T-helper 1 cell treated with Interleukin-12 subunit alpha and Interleukin-12 subunit beta and Interleukin-4 antibody, amounts not matched to agents 30 ng/mL and 1 ng/mL, for 36 hours (primary cell): Measurements from ENCODE around the gene TEKT2. TPM values are rescaled to one million over a fixed set of nuclear protein-coding genes. Genes with fewer than 3 reads are reported as not detected.

Source experiments
- intact Hi-C: fragments of 100-400 bp; cut with micrococcal nuclease; formaldehyde crosslinking; loops from one replicate; pipeline ENCODE4 v1.15.1; 2024
- total RNA-seq: library from RNA; stranded (reverse); gene quantifications from 2 replicates; pipeline ENCODE4 v1.2.3, GENCODE V29; 2022

TEKT2 gene, protein sequence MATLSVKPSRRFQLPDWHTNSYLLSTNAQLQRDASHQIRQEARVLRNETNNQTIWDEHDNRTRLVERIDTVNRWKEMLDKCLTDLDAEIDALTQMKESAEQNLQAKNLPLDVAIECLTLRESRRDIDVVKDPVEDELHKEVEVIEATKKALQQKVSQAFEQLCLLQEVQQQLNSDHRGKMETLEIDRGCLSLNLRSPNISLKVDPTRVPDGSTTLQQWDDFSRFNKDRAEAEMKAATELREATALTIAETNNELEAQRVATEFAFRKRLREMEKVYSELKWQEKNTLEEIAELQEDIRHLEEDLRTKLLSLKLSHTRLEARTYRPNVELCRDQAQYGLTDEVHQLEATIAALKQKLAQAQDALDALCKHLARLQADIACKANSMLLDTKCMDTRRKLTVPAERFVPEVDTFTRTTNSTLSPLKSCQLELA
- total RNA-seq: 0.12 TPM in 1 of 2 replicates, not detected in the other

DNA sequence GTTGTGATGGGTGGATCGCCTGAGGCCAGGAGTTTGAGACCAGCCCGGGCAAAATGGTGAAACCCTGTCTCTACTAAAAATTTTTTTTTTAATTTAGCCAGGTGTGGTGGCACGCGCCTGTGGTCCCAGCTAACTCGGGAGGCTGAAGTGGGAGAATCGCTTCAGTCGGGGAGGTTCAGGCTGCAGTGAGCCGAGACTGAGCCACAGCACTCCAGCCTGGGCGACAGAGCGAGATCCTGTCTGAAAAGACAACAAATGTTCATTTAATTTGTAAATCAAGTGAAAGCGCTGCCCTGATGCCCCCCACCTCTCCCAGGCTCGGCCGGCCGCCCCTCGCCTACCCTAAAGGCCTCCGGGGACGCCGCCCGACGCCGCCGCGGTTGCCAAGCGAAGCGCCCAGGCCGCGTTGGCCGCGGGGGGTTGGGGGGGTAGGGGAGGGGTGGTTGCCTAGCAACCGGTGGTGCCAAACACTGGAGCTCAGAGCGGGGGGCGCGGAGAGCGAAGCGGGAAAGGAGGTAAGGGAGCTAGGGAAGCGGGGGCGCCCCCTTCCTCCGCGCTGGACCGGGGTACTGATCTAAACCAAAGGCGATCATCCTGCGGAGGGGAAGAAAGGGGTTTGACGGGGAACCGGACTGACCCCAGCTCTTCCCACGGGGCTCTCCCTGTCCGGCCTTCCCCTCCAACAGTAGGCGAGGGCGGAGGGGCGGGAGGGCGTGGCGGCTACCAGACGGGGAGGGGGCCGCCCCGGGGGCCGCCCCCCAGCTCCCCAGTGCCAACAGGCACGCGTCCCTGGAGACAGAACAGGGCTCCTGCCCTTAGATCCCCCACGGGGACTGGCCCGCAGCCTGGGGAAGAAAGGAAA is at the start of gene TEKT2:
Gene TEKT2 (plus strand): TSS at position 460 of the 862 bp plus-strand sequence. CDS start 828 bp downstream, outside the sequence.
- intact Hi-C loops: no loop called here

DNA sequence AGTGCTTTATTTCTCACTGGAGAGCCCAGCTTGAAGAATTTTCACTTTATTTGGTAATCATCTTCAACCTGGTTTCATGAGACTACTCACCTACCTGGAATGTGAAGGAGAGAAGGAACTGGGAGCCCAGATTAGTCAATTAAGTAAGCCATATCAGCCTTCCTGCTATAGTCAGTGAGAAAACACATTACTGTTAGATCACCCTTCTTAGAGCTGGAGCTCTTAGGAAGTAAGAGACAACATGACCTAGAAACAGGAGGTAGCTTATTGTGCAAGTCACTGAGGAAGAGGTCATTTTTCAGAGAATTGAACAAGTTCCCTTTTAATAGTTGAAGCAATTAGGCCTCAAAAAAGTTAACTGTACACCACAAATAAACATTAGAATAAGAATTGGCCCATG is 49.2 kb upstream of the TEKT2 start:
- intact Hi-C loops: no loop called here

DNA sequence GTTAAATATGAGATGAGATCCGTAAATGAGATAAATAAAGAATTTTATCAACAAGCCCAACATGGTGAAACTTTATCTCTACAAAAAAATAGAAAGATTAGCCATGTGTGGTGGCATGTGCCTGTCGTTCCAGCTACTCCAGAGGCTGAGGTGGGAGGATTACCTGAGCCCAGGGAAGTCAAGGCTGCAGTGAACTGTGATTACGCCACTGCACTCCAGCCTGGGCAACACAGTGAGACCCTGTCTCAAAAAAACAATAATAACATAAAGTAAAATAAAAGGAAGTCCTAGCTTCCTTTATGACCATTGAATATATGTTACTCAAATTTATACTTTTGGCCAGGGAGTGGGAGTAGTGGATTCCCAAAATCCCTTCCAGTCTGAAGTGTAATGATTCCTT is 48.7 kb upstream of the TEKT2 start:
- intact Hi-C loops: no loop called here

DNA sequence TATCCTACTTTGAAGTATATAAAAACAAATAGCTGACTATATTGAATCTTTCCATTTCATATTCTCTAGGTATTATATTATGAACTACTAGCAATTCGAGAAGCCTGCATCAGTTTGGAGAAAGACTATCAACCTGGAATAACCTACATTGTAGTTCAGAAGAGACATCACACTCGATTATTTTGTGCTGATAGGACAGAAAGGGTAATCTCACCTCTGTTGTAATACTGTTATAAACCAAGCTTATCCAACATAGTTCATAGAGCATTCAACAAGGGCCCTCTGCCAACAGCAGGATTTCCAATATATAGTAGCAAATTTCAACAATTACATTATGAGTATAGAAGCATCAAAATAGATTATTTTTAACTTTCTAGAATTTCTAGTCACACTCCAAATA is 43.7 kb upstream of the TEKT2 start:
- intact Hi-C loops: no loop called here

DNA sequence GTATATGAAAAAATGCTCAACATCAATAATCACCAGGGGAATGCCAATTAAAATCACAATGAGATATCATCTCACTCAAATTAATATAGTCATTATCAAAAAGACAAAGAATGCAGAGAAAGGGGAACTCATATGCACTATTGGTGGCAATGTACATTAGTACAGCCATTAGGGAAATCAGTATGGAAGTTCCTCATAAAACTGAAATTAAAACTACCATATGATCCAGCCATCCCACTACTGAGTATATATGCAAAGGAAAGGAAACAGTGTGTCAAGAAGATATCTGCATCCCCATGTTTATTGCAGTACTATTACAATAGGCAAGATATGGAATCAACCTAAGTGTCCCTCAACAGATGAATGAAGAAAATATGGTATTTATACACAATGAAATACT is 32.1 kb upstream of the TEKT2 start:
- intact Hi-C loops: no loop called here

DNA sequence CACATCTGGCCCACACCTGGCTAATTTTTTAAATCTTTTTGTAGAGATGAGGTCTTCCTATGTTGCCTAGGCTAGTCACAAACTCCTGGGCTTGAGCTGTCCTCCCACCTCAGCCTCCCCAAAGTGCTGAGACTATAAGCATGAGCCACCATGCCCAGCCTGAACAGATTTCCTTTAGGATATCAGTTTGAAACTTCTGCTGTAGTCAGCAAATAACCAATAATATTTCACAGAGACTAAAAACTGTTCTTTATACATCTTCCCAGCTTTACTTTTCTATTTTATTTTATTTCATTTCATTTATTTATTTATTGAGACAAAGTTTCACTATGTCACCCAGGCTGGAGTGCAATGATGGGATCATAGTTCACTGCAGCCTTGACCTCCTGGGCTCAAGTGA is 29.9 kb upstream of the TEKT2 start:
- intact Hi-C loops: no loop called here

DNA sequence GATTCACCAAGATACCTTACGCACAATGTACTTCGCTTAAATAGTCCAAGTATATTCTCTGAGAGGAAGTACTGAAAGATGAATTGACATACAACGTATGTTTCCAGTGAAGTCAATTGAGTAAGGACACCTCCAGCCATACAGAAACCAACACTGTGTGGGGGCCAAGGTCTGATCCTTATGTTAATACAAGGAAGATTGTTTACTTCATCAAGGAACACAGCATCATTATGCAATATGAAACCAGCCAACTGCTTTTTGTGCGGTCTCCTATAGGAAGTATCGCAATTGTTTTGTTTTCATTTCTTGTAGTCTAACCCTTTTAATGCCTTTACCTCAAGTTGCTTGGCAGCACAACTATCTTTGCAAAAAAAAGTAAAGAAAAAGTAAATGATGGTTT is 28.2 kb upstream of the TEKT2 start:
- intact Hi-C loops: no loop called here

DNA sequence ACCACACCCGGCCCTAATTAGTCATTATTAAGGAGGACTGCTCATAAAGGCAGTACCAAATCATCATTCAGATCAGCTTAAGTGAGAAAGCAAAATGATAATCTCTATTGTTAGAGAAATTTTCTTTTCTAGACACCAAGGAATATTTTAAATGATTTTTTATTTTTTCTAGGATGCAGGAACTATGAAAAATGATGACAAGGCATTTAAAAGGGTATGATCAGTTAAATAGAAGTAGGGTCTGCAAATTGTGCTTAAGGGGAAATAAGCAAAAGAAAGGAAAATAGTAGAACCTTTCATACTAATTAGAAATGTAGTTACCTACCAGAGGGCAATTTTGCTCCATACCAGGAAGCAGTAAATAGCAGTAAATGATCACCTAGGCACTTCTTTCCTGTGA is 21.6 kb upstream of the TEKT2 start:
- intact Hi-C loops: no loop called here

DNA sequence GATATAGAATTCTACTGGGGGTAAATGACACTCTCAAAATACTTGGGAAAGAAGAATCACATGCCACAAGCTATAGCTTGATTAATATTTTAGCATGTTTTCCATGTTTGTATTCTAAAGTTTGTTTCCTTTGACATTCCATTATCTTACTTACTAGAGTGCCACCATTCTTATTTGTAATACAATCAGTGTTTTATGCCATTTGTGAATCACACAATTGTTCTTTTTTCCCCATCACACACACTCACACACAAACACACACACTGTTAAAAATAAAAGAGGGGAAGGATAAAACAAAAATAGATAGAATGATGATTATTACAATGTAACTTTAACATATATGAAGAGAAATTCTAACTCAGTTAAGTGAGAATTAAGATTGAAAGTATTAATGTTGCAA is 16.0 kb upstream of the TEKT2 start:
- intact Hi-C loops: no loop called here

DNA sequence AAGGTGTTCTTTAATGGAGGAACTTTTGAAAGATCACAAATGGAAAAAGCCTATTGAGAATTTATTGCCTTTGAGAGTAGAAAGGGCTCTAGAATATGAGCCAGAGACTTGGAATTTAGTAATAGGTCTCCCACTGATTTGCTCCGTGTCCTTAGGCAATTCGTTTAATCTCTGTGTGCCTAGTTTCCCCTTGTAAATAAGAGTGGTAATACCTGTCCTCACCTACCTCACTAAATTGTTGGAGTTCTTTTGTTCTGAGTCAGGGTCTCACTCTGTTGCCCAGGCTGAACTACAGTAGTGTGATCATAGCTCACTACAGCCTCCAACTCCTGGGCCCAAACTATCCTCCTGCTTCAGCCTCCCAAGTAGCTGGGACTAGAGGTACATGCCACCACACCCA is 15.0 kb upstream of the TEKT2 start:
- intact Hi-C loops: no loop called here

DNA sequence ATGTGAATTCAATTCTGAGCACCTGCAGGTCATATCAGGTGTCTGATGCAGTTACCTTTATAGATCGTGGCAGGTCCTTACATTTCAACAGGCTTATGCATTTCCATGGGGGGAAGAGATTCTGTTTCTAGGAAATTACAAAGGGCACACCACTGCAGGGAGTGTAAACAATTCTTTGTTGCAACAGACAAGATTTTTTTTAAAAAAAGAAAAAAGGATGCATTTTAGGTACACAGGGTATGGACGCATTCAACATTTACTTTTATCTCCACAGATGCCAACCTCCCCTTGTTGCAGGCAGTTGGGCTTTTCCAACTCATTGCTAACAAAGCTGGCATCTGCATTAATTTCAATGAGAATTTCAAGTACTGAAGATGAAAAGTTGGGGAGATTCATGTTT is 13.5 kb upstream of the TEKT2 start:
- intact Hi-C loops: no loop called here

DNA sequence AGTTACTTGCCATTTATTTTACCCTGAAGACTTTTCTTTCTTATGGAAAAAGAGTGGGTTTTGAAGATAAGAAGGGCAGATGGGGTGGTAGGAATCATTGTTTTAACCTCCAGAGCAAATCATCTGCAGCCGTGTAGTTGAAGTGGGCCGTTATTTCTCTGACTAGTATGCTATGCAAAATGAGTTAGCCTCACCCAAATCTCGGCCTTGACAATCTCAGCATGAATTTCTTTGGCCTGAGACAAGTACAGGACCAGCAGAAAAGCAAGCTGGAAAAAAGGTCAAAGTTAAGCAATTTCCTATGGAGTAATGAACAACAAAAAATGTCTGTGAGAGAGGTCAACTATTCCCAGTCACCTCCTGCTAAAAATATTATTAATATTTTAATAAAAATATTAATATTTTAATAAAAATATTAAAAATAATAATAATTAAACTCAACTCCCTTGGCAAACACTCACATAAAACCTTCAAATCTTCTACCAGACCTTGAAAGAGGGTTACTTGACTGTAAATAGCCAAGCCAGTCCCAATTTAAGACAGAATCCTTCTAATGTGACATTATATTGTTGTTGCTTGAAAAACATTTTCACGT is 6.8 kb upstream of the TEKT2 start:
- intact Hi-C loops: no loop called here

DNA sequence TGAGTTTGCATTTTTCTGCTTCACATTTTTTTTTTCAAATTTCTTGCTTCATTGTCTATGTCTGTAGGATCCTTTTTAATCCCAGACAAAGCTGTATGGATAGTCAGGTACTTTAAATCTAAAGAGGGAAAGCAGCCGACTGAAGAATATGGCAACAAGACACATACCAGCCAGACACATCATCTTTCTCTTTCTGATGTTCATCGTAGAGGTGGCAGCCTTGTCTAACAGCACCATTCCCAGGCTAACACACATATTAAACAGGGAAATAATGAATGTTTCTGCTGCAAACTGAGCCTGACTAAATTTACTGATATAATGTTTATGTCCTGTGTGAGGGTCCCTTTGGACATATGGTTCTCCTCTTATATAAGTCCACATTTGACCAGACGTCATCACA is 3.7 kb upstream of the TEKT2 start:
- intact Hi-C loops: no loop called here

DNA sequence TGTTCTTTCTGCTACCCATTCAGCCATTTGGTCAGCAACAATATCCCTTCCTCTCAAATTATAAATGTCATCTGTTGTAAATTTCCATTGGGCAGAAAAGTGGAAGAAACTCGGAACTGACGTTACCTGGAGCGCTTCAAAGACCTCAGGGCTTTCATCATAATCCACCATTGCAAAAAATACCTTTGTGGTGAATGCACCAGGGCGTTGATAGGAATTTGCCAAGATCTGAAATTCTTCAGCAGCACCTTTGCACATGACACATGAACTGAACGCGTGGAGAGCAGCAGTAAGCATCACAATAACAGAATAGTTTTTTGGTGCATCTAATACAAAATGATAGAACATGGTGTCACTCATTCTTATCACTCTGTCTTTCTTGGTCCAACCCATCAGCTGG is 3.1 kb upstream of the TEKT2 start:
- intact Hi-C loops: no loop called here

DNA sequence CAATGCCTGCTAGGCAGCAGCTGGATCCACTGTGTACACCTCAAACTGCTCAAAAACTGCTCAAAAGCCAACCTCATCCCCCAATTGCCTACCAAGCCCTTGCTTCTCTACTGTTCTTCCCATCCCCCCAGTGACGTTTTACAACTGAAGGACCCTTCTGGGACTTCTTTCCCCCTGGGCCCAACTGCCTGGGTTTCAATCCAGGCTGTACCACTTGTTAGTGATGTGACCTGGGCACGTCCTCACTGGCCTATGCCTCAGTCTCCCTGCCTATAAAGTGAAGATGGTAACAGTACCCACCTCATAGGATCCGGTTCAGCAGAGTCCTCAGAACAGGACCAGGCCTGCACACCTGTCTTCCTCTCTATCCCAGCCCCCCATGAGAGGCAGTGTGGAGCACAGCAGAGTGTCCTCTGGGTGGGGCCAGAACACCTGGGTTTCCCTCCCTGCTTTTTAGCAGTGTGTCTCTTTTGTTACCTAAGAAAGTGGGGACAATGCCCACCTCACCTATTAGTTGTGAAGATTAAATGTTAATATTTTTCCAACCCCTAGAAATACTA is 1.9 kb upstream of the TEKT2 start:
- intact Hi-C loops: no loop called here

DNA sequence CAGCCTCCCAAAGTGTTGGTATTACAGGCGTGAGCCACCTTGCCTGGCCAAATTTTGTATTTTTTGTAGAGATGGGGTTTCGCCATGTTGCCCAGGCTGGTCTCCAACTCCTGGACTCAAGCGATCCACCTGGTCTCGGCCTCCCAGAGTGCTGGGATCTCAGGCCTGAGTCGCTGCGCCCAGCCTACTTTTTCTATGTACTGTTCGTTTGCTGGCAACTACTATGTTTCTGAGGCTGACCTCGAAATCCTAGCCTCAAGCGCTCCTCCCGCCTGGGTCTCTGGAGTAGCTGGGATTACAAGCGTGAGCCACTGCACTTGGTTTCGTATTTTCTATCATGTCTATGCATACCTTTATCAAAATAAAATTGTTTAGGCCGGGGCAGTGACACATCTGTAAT is 675 bp upstream of the TEKT2 start:
- intact Hi-C loops: no loop called here

DNA sequence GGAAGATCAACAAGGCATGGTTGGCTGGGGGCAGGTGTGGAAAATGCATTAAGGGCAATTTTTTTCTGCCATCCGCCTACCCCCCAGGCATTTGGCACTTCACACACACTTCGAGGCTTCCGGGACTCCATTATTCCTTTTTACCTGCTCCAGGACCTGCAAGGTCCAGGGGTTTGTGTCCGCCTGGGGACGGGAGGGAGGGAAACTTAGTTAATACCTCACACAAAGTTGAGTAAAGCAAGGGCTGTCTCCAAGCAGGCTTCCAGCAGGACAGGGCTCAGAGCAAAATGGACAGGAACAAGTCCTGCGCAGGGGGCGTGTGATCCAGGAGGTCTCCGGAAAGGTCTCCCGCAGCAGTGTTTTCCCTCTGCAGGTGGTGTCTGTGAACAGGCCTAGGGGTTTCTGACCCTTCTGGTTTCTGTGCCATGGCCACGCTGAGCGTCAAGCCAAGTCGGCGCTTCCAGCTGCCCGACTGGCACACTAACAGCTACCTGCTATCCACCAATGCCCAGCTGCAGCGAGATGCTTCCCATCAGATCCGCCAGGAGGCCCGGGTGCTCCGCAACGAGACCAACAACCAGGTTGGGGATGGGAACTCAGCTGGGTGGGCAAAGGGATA is 712 bp downstream of the TEKT2 start:
- intact Hi-C loops: loop anchor here (5.0 kb wide), 2 partner anchors 272 to 1227 kb away; partner anchors contain the start of gene SMIM12

DNA sequence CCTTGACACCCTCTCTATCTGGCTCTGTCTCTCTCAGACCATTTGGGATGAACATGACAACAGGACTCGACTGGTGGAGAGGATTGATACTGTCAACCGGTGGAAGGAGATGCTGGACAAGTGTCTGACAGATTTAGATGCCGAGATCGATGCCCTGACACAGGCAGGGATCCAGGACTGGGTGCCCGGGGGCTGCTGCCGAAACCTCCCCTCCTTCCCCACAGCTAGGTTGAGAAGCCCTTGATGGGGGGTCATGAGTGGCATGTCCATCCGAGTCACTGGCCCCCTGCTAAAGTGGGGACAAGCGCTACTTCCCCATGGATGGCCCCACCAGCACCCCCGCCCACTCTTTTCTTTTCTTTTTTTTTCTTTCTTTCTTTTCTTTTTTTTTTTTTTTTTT is 1.2 kb downstream of the TEKT2 start:
- intact Hi-C loops: loop anchor here (5.0 kb wide), 2 partner anchors 273 to 1228 kb away; partner anchors contain the start of gene SMIM12

DNA sequence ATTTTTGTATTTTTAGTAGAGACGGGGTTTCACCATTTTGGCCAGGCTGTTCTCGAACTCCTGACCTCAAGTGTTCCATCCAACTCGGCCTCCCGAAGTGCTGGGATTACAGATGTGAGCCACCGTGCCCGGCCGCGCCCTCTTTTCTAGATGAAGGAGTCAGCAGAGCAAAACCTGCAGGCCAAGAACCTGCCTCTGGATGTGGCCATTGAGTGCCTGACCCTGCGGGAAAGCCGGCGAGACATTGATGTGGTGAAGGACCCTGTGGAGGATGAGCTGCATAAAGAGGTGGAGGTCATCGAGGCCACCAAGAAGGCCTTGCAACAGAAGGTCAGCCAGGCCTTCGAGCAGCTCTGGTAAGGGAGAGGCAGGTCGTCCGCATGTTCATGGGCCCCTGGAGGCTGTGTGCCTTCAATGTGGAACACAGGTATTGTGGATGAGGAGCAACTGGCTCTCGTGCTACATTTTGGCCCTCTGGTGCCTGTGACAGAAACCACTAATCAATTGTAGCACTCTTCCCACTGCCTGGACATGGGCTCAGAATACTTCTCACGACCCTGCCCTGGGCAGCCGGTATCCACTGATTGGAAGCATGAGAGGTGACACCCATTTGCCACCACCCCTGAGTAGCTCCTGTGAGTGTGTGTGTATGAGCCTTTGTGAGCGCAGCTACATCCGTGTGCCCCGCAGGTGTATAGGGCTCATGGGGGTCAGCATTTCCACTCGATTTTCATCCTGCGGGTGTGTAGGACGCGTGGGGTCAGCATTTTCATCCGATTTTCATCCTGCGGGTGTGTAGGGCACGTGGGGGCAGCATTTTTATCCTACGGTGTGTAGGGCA is 2.0 kb downstream of the TEKT2 start:
- intact Hi-C loops: loop anchor here (5.0 kb wide), 2 partner anchors 274 to 1229 kb away; partner anchors contain the start of gene SMIM12
